Cerebellar nuclear complex (tissue), 1 donor: ENCODE measurements around the gene GAREM1.

Source experiments
- DNase-seq, 2 experiments: peaks; one replicate each; lab custom pipeline; 2025; lab: John Stamatoyannopoulos, UW

GAREM1 gene

DNA sequence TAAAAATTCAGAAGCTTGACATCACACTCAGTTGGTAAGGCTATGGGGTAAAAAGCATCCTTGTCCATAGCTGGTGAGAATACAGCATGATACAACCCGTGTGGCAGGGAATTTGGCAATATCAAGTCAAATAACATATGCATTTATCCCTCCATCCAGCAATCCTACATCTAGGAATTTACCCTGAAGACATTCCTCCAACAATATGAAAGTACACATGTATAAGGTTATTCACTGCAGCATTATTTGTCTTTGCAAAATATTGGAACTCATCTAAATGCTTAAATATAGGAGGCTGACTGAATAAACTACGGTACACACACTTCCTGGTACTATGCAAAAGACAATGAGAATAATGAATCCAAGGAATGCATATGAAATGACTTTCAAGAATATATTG, 179.9 kb downstream of the GAREM1 start:
- DNase-seq, result no peak

DNA sequence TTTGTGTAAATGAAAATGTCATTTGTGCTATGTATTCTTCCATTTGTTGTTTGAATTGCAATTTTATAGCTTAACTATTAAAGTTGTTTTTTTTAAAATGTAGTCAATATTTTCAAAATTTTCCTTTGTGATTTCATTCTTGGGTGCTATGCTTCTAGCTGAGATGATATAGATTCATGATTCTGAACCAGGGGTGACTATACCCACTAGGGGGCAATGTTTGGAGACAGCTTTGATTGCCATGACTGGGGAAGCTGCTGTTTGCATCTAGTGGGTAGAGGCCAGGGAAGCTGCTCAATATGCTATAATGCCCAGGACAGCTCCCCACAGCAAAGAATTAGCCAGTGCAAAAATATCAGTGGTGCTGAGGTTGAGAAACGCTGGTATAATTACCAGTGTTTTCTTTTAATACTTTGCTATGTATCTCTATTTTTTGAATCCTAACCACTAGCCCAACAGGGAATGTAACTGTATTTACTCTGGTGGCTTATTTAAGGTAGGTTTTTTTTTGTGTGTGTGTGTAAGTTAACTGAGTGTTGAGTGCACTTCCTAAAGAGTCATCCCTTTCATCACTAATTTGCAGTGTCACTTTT, 181.1 kb downstream of the GAREM1 start:
- DNase-seq, result no peak

DNA sequence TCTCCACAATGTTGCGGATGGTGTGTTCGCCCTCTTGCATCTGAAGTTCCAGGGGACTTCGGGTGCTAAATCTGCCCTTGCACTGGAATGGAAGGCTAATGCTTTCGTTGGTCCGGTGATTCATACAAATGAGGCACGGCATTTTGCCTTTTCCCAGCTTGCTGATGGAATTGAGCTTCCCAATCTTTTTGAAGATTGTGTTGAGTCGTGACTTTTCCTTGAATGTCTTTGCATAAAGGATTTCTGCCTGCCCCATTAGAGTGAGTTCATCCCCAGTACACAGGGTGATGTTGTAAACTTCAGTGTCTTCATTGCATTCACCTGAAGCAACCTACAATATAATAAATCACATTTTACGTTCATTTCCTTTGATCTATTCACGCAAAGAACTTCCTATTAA, 182.8 kb downstream of the GAREM1 start:
- DNase-seq, result no peak

DNA sequence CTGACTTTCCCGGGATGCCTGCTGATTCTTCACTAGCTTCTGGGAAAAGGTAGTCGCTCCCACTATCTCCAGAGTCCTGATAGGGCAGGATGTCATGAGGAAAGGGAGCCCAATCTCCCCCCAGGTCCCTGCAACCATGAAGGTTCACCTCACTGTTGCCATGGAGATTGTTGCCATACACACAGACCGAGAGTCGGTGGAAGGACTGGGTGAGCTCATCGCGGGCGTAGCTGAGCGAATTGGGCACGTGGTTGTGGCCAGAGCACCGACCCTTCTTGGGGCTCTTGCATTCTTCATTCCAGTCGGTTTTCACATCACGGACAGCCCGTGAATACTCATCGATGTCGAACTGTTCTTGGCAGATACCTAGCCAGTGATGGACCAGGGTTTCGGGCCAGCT, 183.4 kb downstream of the GAREM1 start:
- DNase-seq, result no peak

DNA sequence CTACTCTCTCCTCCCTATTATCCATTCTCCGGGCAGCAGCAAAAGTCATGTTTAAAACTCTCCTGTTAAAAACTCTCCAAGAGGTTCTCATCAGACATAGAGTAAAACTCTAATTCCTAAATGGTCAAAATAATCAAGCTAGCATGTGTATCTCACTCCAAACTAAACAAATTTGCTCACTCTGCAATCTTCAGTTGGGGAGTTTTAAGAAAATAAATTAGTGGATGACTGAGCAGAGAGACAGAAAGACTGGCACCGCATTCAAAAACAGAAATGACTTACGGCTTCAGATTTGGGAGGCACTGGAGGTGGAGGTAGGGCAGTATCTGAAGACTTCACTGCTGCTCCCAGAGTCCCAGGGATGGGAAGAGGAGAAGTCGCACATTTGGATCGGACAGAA, 183.9 kb downstream of the GAREM1 start:
- no peak for DNase-seq

DNA sequence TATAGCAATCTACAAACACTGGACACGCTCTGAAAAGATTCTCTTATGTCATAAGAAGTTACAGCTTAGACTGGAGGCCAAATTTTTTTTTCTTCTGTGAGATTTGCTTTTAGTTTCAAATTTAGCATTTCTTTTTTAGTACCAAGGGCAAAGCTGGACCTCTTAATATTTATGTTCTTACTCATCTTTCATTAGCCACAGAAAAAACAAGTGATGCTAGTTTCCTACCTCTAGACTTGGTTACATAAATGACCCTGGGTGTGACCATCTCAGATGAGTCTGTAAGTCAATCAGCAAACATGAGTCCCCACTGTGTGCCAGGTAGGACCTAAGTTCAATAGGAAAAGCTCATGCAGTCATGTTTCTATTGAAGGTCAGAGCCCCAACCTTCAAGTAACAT, 186.4 kb downstream of the GAREM1 start:
- no peak for DNase-seq

DNA sequence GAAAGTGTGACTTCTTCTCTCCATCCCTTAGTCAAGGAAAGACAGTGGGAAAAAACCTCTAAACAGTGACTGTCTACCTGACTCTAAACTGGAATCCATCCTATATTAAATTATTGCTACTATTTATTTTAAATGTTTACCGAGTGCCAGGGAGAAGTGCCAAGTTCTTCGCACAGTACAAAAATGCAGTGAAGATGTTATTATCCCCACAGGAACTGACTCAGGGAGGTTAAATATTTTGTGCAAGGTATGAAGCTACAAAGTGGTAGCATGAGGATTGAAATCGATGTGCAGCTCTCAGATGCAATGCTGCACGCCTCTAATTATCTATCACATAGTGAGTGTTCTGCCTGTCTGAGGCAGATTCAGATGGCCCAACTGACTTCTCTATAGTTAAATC, 189.8 kb downstream of the GAREM1 start:
- DNase-seq, result no peak

DNA sequence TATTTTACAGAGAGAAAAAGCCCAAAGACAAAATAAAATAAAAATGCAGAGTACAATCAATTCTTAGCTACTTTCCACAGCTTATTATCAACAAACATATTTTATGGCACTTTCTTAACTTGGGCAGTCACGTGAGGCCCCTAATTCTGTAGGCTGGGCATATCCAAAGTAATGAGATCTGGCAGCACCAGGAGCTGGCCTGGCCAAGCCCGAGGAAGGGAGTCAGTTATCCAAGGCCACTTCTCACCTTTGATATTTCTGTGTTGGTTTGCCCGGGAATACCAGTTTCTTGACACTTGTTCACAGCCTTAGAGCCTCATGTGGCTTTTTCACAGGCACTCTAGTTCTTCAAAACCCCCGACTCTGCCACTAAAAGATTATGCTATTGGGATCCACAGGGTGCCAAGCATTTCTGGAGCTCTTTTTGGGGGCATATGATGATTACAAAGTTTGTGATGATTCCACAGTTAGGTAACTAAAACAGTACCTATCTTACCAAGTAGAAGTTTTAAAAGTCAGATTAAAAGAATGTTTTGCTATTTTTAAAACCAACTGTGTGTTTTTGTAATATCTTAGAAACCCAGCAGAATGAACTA, 190.4 kb downstream of the GAREM1 start:
- DNase-seq, result no peak

DNA sequence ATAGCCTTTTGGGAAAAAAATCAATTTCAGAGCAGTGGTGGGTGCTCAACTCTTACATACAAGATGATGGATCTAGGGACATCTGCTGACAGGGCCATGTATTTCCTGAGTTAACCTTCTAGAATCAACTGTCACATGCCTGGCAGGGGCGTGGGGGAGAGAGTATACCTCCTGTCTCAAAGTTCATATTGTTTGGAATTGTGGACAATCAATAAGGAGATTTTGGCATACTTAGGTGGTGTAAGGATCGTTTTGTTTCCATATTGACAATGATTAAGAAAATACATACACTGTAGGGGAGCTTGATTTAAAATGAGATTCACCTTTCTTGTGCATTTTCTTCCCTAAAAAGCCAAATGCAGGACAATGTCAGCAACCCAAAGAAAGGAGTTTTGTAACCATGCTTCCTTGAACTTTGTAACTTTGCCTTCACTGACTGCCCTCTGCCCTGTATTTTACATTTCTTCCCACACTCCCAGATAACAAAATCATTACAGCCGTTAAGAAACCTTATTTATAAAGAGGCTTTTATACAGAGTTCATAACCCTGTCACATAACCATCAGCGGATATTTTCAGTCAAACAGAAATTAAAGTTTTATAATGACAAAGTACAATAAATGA, 192.4 kb downstream of the GAREM1 start:
- no peak for DNase-seq

DNA sequence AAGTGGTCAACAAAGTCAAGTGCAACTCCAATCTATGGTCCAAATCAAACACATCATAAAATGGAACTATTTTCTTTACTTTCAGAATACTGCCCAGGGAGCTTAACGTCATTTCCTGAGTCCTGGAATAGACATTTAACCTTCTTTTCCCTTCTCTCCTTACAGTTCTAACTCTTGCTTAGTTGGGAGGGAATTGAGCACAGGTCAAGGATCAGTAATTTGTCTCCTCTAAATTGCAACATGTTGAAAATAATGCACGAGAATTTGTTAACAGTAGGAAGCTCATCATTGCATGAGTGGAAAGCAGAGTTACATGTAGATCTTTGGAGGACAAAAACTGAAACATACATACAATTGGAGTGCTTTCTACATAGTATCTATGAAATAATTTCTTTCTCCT, 193.1 kb downstream of the GAREM1 start:
- DNase-seq, result no peak

DNA sequence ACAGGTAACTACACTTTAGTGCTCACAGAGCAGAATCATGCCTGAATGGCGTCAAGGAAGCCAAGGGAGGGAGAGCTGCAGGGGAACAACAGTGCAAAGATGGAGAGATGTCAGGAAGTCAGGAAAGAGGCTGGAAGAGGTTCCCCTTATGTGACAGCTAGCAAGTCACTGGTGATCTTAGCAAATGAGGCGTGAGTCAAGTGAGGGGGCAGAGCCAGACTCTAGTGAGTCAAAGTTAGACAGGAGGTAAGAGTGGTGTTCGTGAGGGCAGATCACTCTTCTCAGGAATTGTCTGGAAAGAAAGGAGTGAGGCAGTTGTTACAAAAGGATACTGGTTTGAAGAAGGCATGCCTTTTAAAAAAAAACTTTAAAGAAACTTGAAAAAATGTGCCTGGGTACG, 193.8 kb downstream of the GAREM1 start:
- no peak for DNase-seq

DNA sequence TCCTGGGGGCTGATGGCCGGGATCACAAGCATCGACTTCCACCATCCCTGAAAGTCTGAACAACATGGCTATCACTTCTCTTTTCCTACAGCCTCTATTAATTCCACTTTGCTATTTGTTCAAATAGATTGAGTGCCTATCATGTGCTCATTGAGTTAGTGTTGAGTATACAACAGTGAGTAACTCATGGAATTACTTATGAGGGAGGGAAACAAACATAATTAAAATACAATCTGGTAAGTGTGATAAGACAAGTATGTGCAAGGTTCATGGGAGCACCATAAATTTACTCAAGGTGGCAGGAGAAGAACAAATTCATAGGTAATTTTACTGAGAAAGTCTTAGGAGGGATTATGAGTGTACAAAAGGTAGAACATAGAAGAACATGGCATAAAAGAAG, 194.4 kb downstream of the GAREM1 start:
- no peak for DNase-seq

DNA sequence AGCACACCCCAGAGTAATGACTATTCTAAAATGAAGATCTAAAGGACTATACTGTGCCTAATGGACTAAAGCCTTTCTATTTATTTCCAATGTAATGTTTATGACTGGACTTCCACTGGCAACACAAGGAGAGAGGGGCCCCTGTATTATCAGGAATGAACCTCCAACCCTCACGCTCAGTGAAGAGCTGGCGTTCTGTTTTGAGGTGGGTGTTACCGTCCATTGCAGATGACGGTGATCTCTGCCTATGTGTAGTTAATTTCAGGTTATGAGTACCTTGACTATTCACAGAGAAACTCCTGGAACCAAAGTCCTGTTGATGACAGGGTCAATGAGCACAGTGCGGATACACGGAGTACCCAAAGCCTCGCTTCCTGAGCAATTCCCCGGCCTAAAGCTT, 195.5 kb downstream of the GAREM1 start:
- no peak for DNase-seq

DNA sequence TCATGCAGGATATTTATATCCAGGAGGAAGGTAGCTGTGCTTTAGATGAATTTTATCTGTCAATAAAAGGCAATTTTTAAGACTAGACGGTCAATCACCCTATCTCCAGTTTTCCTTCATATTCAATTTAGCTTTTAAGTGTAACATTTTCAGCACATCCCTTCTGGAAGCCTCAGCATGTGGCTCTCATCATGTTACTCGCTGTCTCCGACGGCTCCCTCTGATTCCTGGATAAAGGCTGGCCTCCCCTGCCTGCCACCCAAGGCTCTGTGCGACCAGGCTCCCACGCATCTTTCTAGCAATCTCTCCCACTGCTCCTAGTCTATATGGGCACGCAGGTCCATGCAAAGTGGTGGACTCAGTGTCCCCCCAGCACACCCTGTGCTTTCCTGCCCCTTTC, 196.4 kb downstream of the GAREM1 start:
- no peak for DNase-seq

DNA sequence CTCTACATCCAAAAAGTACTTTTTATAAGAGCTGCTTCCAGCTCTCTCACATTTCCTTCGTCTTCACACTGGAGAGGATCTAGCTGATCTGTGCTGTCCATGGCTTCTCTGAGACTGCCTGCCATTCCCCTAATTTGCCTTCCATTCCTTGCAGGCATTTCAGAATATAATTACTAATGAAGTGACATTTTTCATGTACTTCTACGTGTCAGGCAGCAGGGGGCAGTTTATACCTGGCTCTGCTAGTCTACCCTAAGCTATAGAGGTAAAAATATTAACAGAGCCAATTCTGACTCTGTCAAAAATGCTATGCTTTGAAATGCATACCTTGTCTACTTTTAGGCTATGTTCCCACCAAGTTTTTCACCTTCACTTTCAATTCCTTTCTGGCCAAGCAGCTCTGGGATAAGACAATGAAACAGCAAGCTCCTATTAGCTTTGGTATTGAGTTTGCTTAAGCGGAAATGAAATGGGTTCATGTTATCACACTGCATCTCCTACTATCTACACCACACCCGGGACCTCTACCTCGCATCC, 198.9 kb downstream of the GAREM1 start:
- no peak for DNase-seq

DNA sequence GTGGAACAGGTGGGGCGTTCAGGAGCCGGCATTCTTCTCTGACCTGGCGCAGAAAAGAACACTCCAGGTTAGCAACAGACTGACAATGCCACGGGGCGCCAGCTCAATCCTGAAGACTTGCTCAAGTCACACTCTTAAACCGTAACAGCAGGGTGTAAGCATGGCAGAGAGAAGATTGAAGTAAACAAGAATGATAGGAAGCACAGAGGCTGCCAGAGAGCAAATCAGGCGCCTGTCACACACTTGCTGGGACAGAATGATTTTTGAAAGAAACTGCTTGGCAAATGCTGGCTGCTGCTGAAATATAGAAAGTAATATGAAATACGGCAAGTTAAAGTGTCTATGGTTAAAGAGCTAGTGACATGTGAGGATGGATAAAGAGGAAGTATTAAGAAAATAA, 200.3 kb downstream of the GAREM1 start:
- no peak for DNase-seq

DNA sequence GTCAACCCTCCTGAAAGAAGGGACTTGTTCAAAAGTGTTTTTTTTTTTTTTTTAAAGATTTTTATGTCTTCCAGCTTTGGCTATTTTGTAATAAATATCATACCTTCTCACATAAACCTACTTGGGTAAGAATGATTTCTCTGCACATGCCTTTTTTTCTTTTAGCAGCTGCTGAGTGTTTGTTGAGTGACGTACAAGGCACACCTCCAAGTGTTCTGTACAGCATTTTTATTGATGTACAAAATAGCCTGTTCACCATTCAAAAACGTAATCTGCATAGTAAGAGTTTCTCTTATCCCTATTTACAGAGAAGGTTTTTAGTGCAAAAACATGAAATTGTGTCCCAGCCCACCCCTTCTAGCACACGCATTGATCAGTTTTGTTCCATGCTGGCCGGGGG, 203.2 kb downstream of the GAREM1 start:
- DNase-seq, result no peak

DNA sequence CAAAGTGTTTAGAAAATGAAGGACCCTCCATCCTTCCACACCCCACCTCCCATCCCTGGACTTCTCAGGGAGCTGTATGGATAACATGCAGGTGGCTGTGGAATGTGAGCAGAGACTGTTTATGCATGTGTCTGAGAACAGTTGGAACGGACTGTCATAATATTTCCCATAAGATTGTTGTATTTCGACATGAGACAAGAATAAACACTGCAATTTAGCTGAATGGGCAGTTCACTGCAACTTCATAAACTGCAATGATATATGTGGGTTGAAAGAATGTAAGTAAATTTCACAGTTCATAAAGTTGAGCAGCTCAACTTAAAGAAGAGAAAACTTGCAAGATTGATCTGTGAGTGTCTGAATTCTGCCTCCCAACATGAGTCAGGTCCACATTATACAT, 206.3 kb downstream of the GAREM1 start:
- DNase-seq, result no peak

DNA sequence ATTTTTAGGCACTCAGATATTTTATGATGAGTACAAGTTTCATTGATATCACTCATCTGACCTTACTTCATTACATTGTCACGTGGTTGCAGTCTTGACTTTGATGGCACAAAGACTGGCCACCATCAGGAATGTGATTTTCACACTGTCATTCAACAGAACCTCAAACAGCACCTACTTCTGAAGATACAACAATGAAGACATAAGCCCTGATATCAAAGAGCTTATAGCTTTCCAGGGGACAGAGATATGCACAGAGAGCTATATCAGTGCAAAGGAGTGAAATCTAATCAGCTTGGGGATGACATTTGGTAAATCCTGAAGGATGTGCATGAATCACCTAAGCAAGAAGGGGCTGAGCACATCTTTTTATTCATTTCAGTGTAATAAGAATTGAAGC, 208.6 kb downstream of the GAREM1 start:
- no peak for DNase-seq

DNA sequence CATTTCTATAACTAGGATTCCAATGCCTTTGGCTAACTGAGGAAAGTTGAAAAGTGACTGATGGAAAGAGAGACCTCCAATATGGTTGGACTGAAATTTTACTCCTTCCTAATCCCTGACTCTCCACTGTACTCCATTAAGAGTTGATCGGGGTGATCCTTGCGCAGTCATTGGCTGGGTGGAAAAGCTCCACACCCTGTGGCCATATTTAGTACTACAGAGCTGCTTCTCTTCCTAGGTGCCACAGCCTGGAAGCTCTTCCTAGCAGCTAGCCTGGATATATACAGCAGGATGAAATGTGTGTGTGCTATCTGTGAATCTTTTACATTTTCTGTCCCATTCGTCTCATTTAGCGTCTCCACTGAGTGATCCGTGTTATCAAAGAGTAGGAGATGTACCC, 209.7 kb downstream of the GAREM1 start:
- no peak for DNase-seq

DNA sequence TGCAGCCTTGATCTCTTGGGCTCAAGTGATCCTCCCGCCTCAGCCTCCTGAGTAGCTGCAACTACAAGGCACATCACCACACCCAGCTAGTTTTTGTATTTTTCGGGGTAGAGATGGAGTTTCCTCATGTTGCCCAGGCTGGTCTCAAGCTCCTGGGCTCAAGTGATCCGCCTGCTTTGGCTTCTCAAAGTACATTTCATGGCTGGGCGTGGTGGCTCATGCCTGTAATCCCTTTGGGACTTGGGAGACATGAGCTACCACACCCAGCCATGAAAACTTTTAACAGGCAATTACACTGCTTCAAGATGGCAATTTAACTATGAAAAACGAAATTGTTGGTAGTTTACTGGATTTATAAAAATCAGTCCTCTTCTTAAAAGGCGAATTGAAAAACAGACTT, 211.1 kb downstream of the GAREM1 start:
- no peak for DNase-seq

DNA sequence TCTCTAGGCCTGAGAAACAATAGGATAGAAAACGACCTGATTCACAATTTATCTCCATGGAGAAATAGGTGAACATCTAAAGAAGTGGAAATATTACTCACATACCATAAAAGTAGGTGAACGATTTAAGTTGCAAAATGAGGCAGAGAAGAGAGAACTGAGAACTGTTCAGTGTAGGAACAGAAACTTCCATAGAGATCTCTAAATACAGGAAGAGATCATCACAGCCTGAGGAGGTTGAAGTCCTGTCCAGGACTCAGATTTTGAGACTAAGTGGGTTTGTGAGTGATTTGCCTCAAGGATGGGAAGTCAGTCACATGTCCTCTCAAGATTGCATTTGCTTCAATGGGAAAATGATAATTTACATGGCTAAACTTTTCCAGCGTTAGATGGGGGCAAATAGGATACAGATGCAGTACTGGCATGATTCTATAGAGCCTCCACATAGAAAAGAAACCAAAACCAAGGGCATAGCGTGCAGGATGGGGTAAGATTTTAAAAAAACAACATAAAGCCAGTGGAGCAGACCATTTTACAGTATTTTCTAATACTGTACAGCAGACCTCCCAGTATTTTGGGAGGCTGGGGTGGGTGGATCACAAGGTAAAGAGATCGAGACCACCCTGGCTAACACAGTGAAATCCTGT, 212.0 kb downstream of the GAREM1 start:
- no peak for DNase-seq

DNA sequence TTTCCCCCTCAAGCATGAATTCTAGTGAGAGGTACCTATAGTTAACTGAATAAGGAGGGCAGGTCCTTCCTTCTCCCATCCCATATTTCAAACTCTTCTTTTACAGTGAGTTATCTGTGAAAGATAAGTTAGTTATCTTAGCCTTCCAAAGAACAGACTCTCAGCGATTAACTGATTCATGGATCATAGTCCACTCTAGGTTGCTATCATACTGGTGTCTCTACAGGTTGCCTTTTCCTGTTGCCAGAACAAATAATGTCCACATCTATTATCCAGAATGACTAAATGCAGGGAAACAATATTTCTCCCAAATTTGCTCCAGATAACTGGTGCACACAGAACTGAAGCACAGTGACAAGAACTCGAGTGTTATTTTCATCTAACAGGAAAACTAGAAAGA, 212.5 kb downstream of the GAREM1 start:
- no peak for DNase-seq
